ENCODE results near the gene CASTOR1. TPM values are rescaled to one million over a fixed set of nuclear protein-coding genes. Genes with fewer than 3 reads are reported as not detected.

The CASTOR1 gene
- total RNA-seq, 1 experiment from 2014 or later = 16.0 TPM

GRCh38 chr22:30247561-30247960 is 41.7 kb downstream of the CASTOR1 start:
- no peak for TF ChIP-seq GABPB1 (CRISPR knock-in tag; IDR thresholded peaks at IDR 0.05)
- TF ChIP-seq, protein P1, sequence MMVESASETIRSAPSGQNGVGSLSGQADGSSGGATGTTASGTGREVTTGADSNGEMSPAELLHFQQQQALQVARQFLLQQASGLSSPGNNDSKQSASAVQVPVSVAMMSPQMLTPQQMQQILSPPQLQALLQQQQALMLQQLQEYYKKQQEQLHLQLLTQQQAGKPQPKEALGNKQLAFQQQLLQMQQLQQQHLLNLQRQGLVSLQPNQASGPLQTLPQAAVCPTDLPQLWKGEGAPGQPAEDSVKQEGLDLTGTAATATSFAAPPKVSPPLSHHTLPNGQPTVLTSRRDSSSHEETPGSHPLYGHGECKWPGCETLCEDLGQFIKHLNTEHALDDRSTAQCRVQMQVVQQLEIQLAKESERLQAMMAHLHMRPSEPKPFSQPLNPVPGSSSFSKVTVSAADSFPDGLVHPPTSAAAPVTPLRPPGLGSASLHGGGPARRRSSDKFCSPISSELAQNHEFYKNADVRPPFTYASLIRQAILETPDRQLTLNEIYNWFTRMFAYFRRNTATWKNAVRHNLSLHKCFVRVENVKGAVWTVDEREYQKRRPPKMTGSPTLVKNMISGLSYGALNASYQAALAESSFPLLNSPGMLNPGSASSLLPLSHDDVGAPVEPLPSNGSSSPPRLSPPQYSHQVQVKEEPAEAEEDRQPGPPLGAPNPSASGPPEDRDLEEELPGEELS (CRISPR knock-in tag; IDR thresholded peaks at IDR 0.05) = no peak
- no peak for TF ChIP-seq PRDM15 (CRISPR knock-in tag; IDR thresholded peaks at IDR 0.05)
- no peak for TF ChIP-seq TCF7 (CRISPR knock-in tag; IDR thresholded peaks at IDR 0.05; ENCODE audit: low read depth)
- no peak for TF ChIP-seq HMGA2 (CRISPR knock-in tag; IDR thresholded peaks at IDR 0.05)
- no peak for TF ChIP-seq E2F1 (CRISPR knock-in tag; IDR thresholded peaks at IDR 0.05)
- TF ChIP-seq FOXP1 (CRISPR knock-in tag; IDR thresholded peaks at IDR 0.05; ENCODE audit: borderline replicate concordance) = no peak
- no peak for TF ChIP-seq AFF4 (CRISPR knock-in tag; IDR thresholded peaks at IDR 0.05; ENCODE audit: borderline replicate concordance)
- TF ChIP-seq ZNF219 (CRISPR knock-in tag; IDR thresholded peaks at IDR 0.05; ENCODE audit: borderline replicate concordance) = no peak
- Mint-ChIP-seq H3K27me3 (ENCODE audit: low read depth) (no peaks in the 10 kb centered on the region), H3K4me3 (peak overlapping the region; percentile 76), H3K27ac (no peak overlapping the region), H3K9me3 (no peaks in the 10 kb centered on the region), H3K4me1 (peaks cover 45% of the 10 kb centered on the region), H3K36me3 (peaks cover 12% of the 10 kb centered on the region; the same call in 1 of the 2 replicates)
- DNase-seq (ENCODE audit: low spot score) = no peak
- CTCF ChIA-PET = no interaction called here
- POLR2A ChIA-PET = no interaction called here
- no peak for ATAC-seq

GRCh38 chr22:30246814-30247376 is 42.4 kb downstream of the CASTOR1 start:
- no peaks in the 10 kb centered on the region for H3K9me3 Mint-ChIP-seq
- H3K27me3 Mint-ChIP-seq (ENCODE audit: low read depth) = no peaks in the 10 kb centered on the region
- TF ChIP-seq PRRX2 (CRISPR knock-in tag; IDR thresholded peaks at IDR 0.05) (no peak), OVOL2 (CRISPR knock-in tag; IDR thresholded peaks at IDR 0.05; ENCODE audit: borderline replicate concordance) (no peak), ZNF121 (CRISPR knock-in tag; IDR thresholded peaks at IDR 0.05) (no peak), ZNF671 (CRISPR knock-in tag; IDR thresholded peaks at IDR 0.05) (no peak), CBFB (CRISPR knock-in tag; IDR thresholded peaks at IDR 0.05; ENCODE audit: low read depth) (no peak), E2F5 (CRISPR knock-in tag; IDR thresholded peaks at IDR 0.05) (no peak), ELF4 (CRISPR knock-in tag; IDR thresholded peaks at IDR 0.05; ENCODE audit: low read depth) (no peak), NFYB (CRISPR knock-in tag; conservative IDR thresholded peaks at IDR 0.05; ENCODE audit: low read depth) (no peak)
- TF ChIP-seq, protein P2, sequence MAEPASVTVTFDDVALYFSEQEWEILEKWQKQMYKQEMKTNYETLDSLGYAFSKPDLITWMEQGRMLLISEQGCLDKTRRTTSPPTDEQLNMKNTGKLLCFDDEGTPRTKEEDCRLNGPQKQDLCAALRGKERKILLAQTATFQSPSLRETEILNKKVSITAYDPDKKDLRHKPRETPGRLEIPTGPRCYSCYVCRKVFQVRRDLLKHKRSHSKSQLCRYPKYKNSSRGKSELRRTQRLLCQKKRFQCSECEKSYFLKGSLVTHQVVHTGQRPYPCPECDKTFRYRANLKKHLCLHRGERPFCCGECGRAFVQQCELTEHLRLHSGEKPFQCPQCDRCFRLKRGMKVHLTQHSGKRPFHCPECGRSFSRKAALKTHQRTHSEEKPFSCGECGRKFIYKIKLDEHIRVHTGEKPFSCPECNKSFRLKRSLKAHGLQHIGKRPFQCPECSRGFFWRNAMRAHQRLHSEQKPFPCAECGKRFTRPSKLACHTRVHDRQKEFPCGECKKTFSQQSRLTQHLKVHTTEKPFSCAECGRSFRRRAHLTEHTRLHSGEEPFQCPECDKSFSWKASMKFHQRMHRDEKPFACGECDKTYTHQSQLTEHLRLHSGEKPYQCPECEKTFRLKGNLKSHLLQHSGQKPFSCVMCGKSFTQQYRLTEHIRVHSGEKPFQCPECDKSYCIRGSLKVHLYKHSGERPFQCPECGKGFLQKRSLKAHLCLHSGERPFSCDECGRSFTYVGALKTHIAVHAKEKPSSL (CRISPR knock-in tag; conservative IDR thresholded peaks at IDR 0.05) = no peak
- ChIA-PET POLR2A (no interaction called here), CTCF (interaction anchor here (1.8 kb wide), 1 partner anchor 42 kb away, joined by 7 read pairs; the partner anchor contains the start of gene CASTOR1)
- H3K27ac Mint-ChIP-seq = no peak overlapping the region
- peaks cover 40% of the 10 kb centered on the region for H3K4me1 Mint-ChIP-seq
- H3K36me3 Mint-ChIP-seq = peaks cover 12% of the 10 kb centered on the region; the same call in 1 of the 2 replicates
- DNase-seq (ENCODE audit: low spot score) = no peak
- ATAC-seq = no peak
- H3K4me3 Mint-ChIP-seq = peak overlapping the region; percentile 76
